ENCODE measurements around the gene HTATSF1.

HTATSF1 gene

GRCh38 chrX:136529795-136530194, 32.4 kb downstream of the HTATSF1 start:
- DNase-seq (ENCODE audit: low read depth, low spot score): no peak
- Histone ChIP-seq H3K36me3 (ENCODE audit: insufficient read depth, insufficient read length, low read length) (no peaks in the 10 kb centered on the region), H3K9ac (ENCODE audit: insufficient read length, low read depth) (no peak overlapping the region), H3K4me3 (ENCODE audit: insufficient read length, low read depth) (no peak overlapping the region), H3K4me1 (ENCODE audit: insufficient read depth, insufficient read length) (no peaks in the 10 kb centered on the region), H3K27me3 (ENCODE audit: insufficient read depth, insufficient read length) (no peaks in the 10 kb centered on the region), H3K9me3 (ENCODE audit: insufficient read depth, low read length) (no peaks in the 10 kb centered on the region)
- TF ChIP-seq ZNF274 (IDR thresholded peaks at IDR 0.05; ENCODE audit: low read depth, low read length): no peak
- TF ChIP-seq YY1 (IDR thresholded peaks at IDR 0.05; ENCODE audit: insufficient read depth, insufficient read length): no peak
- no peak for TF ChIP-seq SUZ12 (IDR thresholded peaks at IDR 0.05; ENCODE audit: extremely low read depth, insufficient read depth, insufficient read length)

DNA sequence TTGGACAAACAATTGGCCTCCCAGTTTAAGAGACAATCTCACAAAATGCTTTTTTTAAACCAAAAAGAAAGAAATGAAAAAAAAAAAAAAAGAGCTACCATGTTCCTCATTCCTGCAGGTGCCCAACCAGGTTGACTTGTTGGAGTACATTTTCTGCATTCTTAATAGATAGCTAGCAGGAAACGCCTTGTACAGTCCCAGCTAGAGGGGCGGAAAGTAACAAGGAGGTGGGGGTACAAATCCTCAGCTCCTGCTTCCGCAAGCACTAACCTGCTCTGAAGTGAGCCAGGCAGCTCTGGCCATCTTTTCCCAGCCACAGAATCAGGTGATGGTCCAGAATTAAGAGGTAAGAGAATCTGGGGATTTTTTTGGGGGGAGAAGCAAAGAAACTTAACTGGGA, 34.6 kb downstream of the HTATSF1 start, which contains the start of gene VGLL1:
VGLL1 (plus strand) TSS at position 265 of the 400 bp plus-strand sequence. CDS start 3,806 bp downstream, outside the sequence.
- Histone ChIP-seq H3K4me3 (ENCODE audit: insufficient read length, low read depth) (no peak within 1 kb of the TSS), H3K4me1 (ENCODE audit: insufficient read depth, insufficient read length) (no peaks in the 10 kb centered on the region), H3K36me3 (ENCODE audit: insufficient read depth, insufficient read length, low read length) (no peaks in the 10 kb centered on the region), H3K27me3 (ENCODE audit: insufficient read depth, insufficient read length) (no peaks in the 10 kb centered on the region), H3K9me3 (ENCODE audit: insufficient read depth, low read length) (no peaks in the 10 kb centered on the region), H3K9ac (ENCODE audit: insufficient read length, low read depth) (no peak within 1 kb of the TSS)
- TF ChIP-seq YY1 (IDR thresholded peaks at IDR 0.05; ENCODE audit: insufficient read depth, insufficient read length) (no peak), ZNF274 (IDR thresholded peaks at IDR 0.05; ENCODE audit: low read depth, low read length) (no peak), SUZ12 (IDR thresholded peaks at IDR 0.05; ENCODE audit: extremely low read depth, insufficient read depth, insufficient read length) (no peak)
- no peak for DNase-seq (ENCODE audit: low read depth, low spot score)

GRCh38 chrX:136534131-136534530, 36.7 kb downstream of the HTATSF1 start:
- Histone ChIP-seq H3K4me3 (ENCODE audit: insufficient read length, low read depth) (no peak overlapping the region), H3K36me3 (ENCODE audit: insufficient read depth, insufficient read length, low read length) (no peaks in the 10 kb centered on the region), H3K9me3 (ENCODE audit: insufficient read depth, low read length) (no peaks in the 10 kb centered on the region), H3K27me3 (ENCODE audit: insufficient read depth, insufficient read length) (no peaks in the 10 kb centered on the region), H3K4me1 (ENCODE audit: insufficient read depth, insufficient read length) (no peaks in the 10 kb centered on the region), H3K9ac (ENCODE audit: insufficient read length, low read depth) (no peak overlapping the region)
- DNase-seq (ENCODE audit: low read depth, low spot score): no peak
- no peak for TF ChIP-seq SUZ12 (IDR thresholded peaks at IDR 0.05; ENCODE audit: extremely low read depth, insufficient read depth, insufficient read length)

- H3K4me1 ChIP-seq (ENCODE audit: insufficient read depth, insufficient read length): no peaks in the 10 kb centered on the region
- H3K9ac ChIP-seq (ENCODE audit: insufficient read length, low read depth): no peak overlapping the region
- no peak for DNase-seq (ENCODE audit: low read depth, low spot score)
- TF ChIP-seq YY1 (IDR thresholded peaks at IDR 0.05; ENCODE audit: insufficient read depth, insufficient read length): no peak
- TF ChIP-seq SUZ12 (IDR thresholded peaks at IDR 0.05; ENCODE audit: extremely low read depth, insufficient read depth, insufficient read length): no peak
- TF ChIP-seq ZNF274 (IDR thresholded peaks at IDR 0.05; ENCODE audit: low read depth, low read length): no peak
- H3K27me3 ChIP-seq (ENCODE audit: insufficient read depth, insufficient read length): no peaks in the 10 kb centered on the region
- no peak overlapping the region for H3K4me3 ChIP-seq (ENCODE audit: insufficient read length, low read depth)
- no peaks in the 10 kb centered on the region for H3K9me3 ChIP-seq (ENCODE audit: insufficient read depth, low read length)
- H3K36me3 ChIP-seq (ENCODE audit: insufficient read depth, insufficient read length, low read length): no peaks in the 10 kb centered on the region
Observed at GRCh38 chrX:136538811-136539210, 41.4 kb downstream of the HTATSF1 start.

- Histone ChIP-seq H3K4me1 (ENCODE audit: insufficient read depth, insufficient read length) (no peaks in the 10 kb centered on the region), H3K9ac (ENCODE audit: insufficient read length, low read depth) (no peak overlapping the region), H3K4me3 (ENCODE audit: insufficient read length, low read depth) (no peak overlapping the region), H3K27me3 (ENCODE audit: insufficient read depth, insufficient read length) (no peaks in the 10 kb centered on the region), H3K9me3 (ENCODE audit: insufficient read depth, low read length) (no peaks in the 10 kb centered on the region), H3K36me3 (ENCODE audit: insufficient read depth, insufficient read length, low read length) (no peaks in the 10 kb centered on the region)
- DNase-seq (ENCODE audit: low read depth, low spot score): no peak
- TF ChIP-seq ZNF274 (IDR thresholded peaks at IDR 0.05; ENCODE audit: low read depth, low read length) (no peak), SUZ12 (IDR thresholded peaks at IDR 0.05; ENCODE audit: extremely low read depth, insufficient read depth, insufficient read length) (no peak), YY1 (IDR thresholded peaks at IDR 0.05; ENCODE audit: insufficient read depth, insufficient read length) (no peak)
Observed at GRCh38 chrX:136540226-136540625, 42.8 kb downstream of the HTATSF1 start.

GRCh38 chrX:136541294-136541693, 43.9 kb downstream of the HTATSF1 start:
- no peak overlapping the region for H3K9ac ChIP-seq (ENCODE audit: insufficient read length, low read depth)
- H3K36me3 ChIP-seq (ENCODE audit: insufficient read depth, insufficient read length, low read length): no peaks in the 10 kb centered on the region
- no peaks in the 10 kb centered on the region for H3K9me3 ChIP-seq (ENCODE audit: insufficient read depth, low read length)
- no peak for TF ChIP-seq ZNF274 (IDR thresholded peaks at IDR 0.05; ENCODE audit: low read depth, low read length)
- TF ChIP-seq YY1 (IDR thresholded peaks at IDR 0.05; ENCODE audit: insufficient read depth, insufficient read length): no peak
- no peaks in the 10 kb centered on the region for H3K27me3 ChIP-seq (ENCODE audit: insufficient read depth, insufficient read length)
- H3K4me1 ChIP-seq (ENCODE audit: insufficient read depth, insufficient read length): no peaks in the 10 kb centered on the region
- no peak overlapping the region for H3K4me3 ChIP-seq (ENCODE audit: insufficient read length, low read depth)
- no peak for DNase-seq (ENCODE audit: low read depth, low spot score)

- no peaks in the 10 kb centered on the region for H3K36me3 ChIP-seq (ENCODE audit: insufficient read depth, insufficient read length, low read length)
- no peak for TF ChIP-seq SUZ12 (IDR thresholded peaks at IDR 0.05; ENCODE audit: extremely low read depth, insufficient read depth, insufficient read length)
- TF ChIP-seq YY1 (IDR thresholded peaks at IDR 0.05; ENCODE audit: insufficient read depth, insufficient read length): no peak
- no peak for TF ChIP-seq ZNF274 (IDR thresholded peaks at IDR 0.05; ENCODE audit: low read depth, low read length)
- H3K9me3 ChIP-seq (ENCODE audit: insufficient read depth, low read length): no peaks in the 10 kb centered on the region
- H3K4me3 ChIP-seq (ENCODE audit: insufficient read length, low read depth): no peak overlapping the region
- no peaks in the 10 kb centered on the region for H3K4me1 ChIP-seq (ENCODE audit: insufficient read depth, insufficient read length)
- H3K27me3 ChIP-seq (ENCODE audit: insufficient read depth, insufficient read length): no peaks in the 10 kb centered on the region
- DNase-seq (ENCODE audit: low read depth, low spot score): no peak
- H3K9ac ChIP-seq (ENCODE audit: insufficient read length, low read depth): no peak overlapping the region
Observed at GRCh38 chrX:136542281-136542680, 44.9 kb downstream of the HTATSF1 start.

DNA sequence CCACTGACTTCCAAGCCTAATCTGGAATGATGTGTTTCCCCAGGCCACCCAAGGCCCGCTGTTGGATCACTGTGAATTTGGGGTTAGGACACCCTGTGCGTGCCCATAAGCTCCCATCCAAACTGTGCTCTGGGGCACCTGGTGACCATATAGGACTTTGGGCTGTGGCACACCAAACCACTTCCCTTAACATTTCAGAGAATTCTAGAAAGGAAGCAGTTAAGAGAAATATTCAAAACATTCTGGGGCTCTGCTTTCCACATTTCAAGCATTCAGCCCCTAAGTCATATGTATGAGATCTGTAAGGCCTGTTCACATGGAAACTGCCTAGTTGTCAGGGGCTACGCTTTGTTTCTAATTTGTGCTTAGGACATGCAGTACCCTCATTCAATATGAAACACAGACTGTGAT, 49.0 kb downstream of the HTATSF1 start:
- TF ChIP-seq YY1 (IDR thresholded peaks at IDR 0.05; ENCODE audit: insufficient read depth, insufficient read length) (no peak), SUZ12 (IDR thresholded peaks at IDR 0.05; ENCODE audit: extremely low read depth, insufficient read depth, insufficient read length) (no peak), ZNF274 (IDR thresholded peaks at IDR 0.05; ENCODE audit: low read depth, low read length) (no peak)
- no peak for DNase-seq (ENCODE audit: low read depth, low spot score)
- Histone ChIP-seq H3K4me1 (ENCODE audit: insufficient read depth, insufficient read length) (no peaks in the 10 kb centered on the region), H3K9ac (ENCODE audit: insufficient read length, low read depth) (no peak overlapping the region), H3K4me3 (ENCODE audit: insufficient read length, low read depth) (no peak overlapping the region), H3K9me3 (ENCODE audit: insufficient read depth, low read length) (no peaks in the 10 kb centered on the region), H3K27me3 (ENCODE audit: insufficient read depth, insufficient read length) (no peaks in the 10 kb centered on the region), H3K36me3 (ENCODE audit: insufficient read depth, insufficient read length, low read length) (no peaks in the 10 kb centered on the region)
